ENCODE data around the gene TRIM29.

TRIM29 gene

GRCh38 chr11:120064341-120064740 is 73.6 kb downstream of the TRIM29 start:
- in situ Hi-C loops (cut with MboI; ENCODE audit: low sequenced_read_pairs) = no loop called here

DNA sequence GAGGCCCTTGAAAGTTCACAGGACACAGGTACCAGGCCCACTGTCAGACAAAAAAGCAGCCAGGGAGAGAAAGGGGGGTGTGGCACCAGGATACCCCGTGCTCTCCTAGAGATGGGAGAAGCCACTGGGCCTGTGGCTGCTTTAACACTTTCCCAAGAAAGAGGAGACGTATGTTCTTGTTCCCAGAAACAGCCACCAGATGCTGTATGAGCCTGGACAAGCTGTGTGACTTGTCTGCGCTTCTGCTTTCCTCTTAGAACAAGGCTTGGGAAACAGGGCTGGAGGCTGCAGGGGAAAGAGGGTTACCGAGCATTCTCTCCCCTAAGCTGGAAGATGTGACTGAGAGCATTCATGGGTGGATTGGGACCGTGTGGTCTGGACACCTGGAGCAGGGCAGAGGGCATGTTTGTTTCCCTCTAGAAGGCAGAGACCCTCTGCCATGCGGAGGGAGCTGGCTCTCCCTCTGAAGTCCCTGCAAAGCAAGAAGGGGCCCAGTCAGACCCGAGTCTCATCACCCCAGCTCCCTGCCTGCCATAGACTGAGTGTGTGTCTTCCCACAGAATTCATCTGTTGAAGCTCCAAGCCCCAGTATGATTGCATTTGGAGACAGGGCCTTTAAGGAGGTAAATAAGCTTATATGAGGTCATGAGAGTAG is 74.1 kb downstream of the TRIM29 start:
- in situ Hi-C loops (cut with MboI; ENCODE audit: low sequenced_read_pairs) = no loop called here

- in situ Hi-C loops (cut with MboI; ENCODE audit: low sequenced_read_pairs) = no loop called here
Measured at GRCh38 chr11:120062561-120062930, 75.4 kb downstream of the TRIM29 start.

DNA sequence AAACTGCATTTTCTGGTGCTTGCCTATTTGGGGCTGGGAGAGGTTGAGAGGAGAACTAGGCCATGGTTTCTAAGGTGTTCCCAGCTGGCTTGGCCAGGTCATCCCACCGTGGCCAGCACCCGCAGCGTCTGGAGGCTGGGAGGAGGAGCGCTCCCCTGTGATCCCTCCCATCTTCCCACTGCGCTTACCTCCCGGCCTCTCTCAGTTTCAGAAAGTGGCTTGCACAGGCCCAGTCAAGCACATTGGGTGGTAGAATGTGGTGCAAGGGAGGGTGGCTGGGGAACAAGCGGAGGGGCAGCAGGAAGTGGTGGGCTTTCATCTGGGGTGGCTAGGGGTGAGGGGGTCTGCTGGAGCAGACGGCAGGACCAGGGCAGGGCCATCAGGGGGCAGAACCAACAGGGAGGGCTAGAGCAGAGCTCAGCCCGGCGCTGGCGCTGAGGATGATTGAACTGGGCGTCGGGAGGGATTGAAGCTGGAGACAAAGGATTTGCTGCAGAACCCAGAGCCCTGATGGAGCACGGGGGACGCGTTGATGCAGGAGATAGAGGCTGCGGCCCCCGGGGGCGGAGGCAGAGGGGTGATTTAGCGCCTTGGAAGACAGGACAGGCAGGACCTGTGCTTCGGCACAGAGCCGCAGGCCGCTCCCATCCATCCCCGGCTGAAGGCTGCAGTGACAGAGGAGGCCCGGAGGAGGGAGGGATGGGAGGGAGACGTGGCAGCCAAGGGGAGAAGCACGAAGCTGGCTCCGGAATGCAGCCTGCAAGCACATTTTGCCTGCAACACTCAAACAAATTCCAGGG is 76.0 kb downstream of the TRIM29 start:
- in situ Hi-C loops (cut with MboI; ENCODE audit: low sequenced_read_pairs) = no loop called here

Measured in hTERT RPE-1 (cell line).